IMR-90 (cell line): Measurements from ENCODE around the gene ICAM4. TPM values are rescaled to one million over a fixed set of nuclear protein-coding genes. Genes with fewer than 3 reads are reported as not detected.

Source experiments
- ATAC-seq: fragments of 200-7000 bp; cut with Tn5 transposase; 2 replicates; pipeline ENCODE4 v1.9.1; 2020; ENCODE audit warnings: low read depth, mild to moderate bottlenecking, moderate library complexity
- BruUV-seq: library from RNA; stranded (reverse); fragments of 400-500 nt; replicated peaks from 2 replicates; lab custom pipeline; 2021; lab: Mats Ljungman, UMichigan
- CTCF ChIA-PET: fragments of 300-600 bp; formaldehyde crosslinking; extraction: SDS; loops from one replicate; lab custom pipeline; 2021; ENCODE audit warnings: antibody characterized with exemption; lab: Yijun Ruan, JAX
- POLR2A ChIA-PET: fragments of 300-600 bp; sonication (Branson Sonifier 250); formaldehyde crosslinking; loops from one replicate; lab custom pipeline; 2022; ENCODE audit warnings: antibody characterized with exemption; ENCODE audit not compliant: unreplicated experiment; lab: Charles Lee
- DNase-seq: peaks from one replicate; pipeline ENCODE4 v3.0.0; 2013
- H2AFZ ChIP-seq: replicated peaks from 2 replicates; pipeline ENCODE3; 2013; ENCODE audit warnings: low read length, mild to moderate bottlenecking; ENCODE audit not compliant: poor library complexity
- H2AK5ac ChIP-seq: 2 replicates; pipeline ENCODE4 v1.6.1; 2013; ENCODE audit warnings: low read depth, low read length, inconsistent platforms
- H2AK9ac ChIP-seq: replicated peaks from 2 replicates; pipeline ENCODE3; 2013; ENCODE audit warnings: mild to moderate bottlenecking, low read depth, low read length, moderate library complexity; ENCODE audit not compliant: poor library complexity
- H2BK120ac ChIP-seq: 2 replicates; pipeline ENCODE4 v1.6.1; 2013; ENCODE audit warnings: low read depth, low read length, inconsistent platforms
- H2BK15ac ChIP-seq: 3 replicates; pipeline ENCODE4 v1.6.1; 2013; ENCODE audit warnings: low read depth, low read length, inconsistent platforms
- H2BK20ac ChIP-seq: 2 replicates; pipeline ENCODE4 v1.6.1; 2013; ENCODE audit warnings: low read depth, mild to moderate bottlenecking, inconsistent platforms, low read length, moderate library complexity
- H2BK5ac ChIP-seq: 2 replicates; pipeline ENCODE4 v1.6.1; 2013; ENCODE audit warnings: mild to moderate bottlenecking, low read depth, low read length, inconsistent platforms; ENCODE audit not compliant: poor library complexity, severe bottlenecking
- H3K14ac ChIP-seq: replicated peaks from 2 replicates; pipeline ENCODE4 v1.6.1; 2013; ENCODE audit warnings: low read depth, low read length, inconsistent platforms
- H3K18ac ChIP-seq: 2 replicates; pipeline ENCODE4 v1.6.1; 2013; ENCODE audit warnings: low read depth, low read length, control low read depth
- H3K23ac ChIP-seq: 2 replicates; pipeline ENCODE4 v1.6.1; 2013; ENCODE audit warnings: low read depth, low read length, inconsistent platforms
- H3K27ac ChIP-seq: 2 replicates; pipeline ENCODE4 v1.5.1; 2013; ENCODE audit warnings: mild to moderate bottlenecking, control low read depth, low read length; ENCODE audit not compliant: insufficient read depth
- H3K27me3 ChIP-seq: 2 replicates; pipeline ENCODE4 v1.6.1; 2013; ENCODE audit warnings: low read length; ENCODE audit not compliant: control insufficient read depth, insufficient read depth
- H3K36me3 ChIP-seq: 2 replicates; pipeline ENCODE4 v1.6.1; 2013; ENCODE audit warnings: low read length, mixed read lengths; ENCODE audit not compliant: control insufficient read depth, insufficient read depth
- H3K4ac ChIP-seq: 2 replicates; pipeline ENCODE4 v1.6.1; 2013; ENCODE audit warnings: low read depth, low read length, inconsistent platforms
- H3K4me1 ChIP-seq: 2 replicates; pipeline ENCODE4 v1.6.1; 2013; ENCODE audit warnings: low read length, mixed read lengths; ENCODE audit not compliant: control insufficient read depth, insufficient read depth
- H3K4me2 ChIP-seq: 2 replicates; pipeline ENCODE4 v1.6.1; 2013; ENCODE audit warnings: low read depth, mild to moderate bottlenecking, control low read depth, low read length, moderate library complexity
- H3K4me3 ChIP-seq: 2 replicates; pipeline ENCODE4 v1.5.1; 2013; ENCODE audit warnings: low read depth, mild to moderate bottlenecking, control low read depth, low read length, moderate library complexity; ENCODE audit not compliant: insufficient read depth
- H3K56ac ChIP-seq: 2 replicates; pipeline ENCODE4 v1.6.1; 2013; ENCODE audit warnings: low read length, inconsistent platforms; ENCODE audit not compliant: insufficient read depth; ENCODE audit errors: extremely low read depth
- H3K79me1 ChIP-seq, 2 experiments: 2 replicates each; pipeline ENCODE4 v1.6.1; 2013; ENCODE audit warnings: low read length in 2 of 2, inconsistent platforms in 1 of 2, low read depth in 1 of 2
- H3K9ac ChIP-seq: 2 replicates; pipeline ENCODE4 v1.6.1; 2013; ENCODE audit warnings: low read depth, low read length, control low read depth
- H3K9me1 ChIP-seq: 2 replicates; pipeline ENCODE4 v1.6.1; 2013; ENCODE audit warnings: low read length, inconsistent platforms; ENCODE audit not compliant: insufficient read depth
- H3K9me3 ChIP-seq: 2 replicates; pipeline ENCODE4 v1.6.1; 2013; ENCODE audit warnings: low read length; ENCODE audit not compliant: control insufficient read depth, insufficient read depth
- H4K20me1 ChIP-seq: 2 replicates; pipeline ENCODE4 v1.6.1; 2013; ENCODE audit warnings: low read length, inconsistent platforms; ENCODE audit not compliant: insufficient read depth
- H4K5ac ChIP-seq: 2 replicates; pipeline ENCODE4 v1.6.1; 2013; ENCODE audit warnings: mild to moderate bottlenecking, low read depth, low read length, control low read depth
- H4K8ac ChIP-seq, 2 experiments: 2 replicates each; pipeline ENCODE4 v1.6.1; 2013; ENCODE audit warnings: low read depth in 2 of 2, low read length in 2 of 2, control low read depth in 1 of 2, inconsistent platforms in 1 of 2
- H4K91ac ChIP-seq: 2 replicates; pipeline ENCODE4 v1.6.1; 2013; ENCODE audit warnings: low read depth, low read length, inconsistent platforms; ENCODE audit not compliant: insufficient read depth
- CEBPB ChIP-seq: IDR thresholded peaks from 2 replicates; pipeline ENCODE4 v1.6.1; 2012; ENCODE audit warnings: low read depth, low read length, improper control_type of control experiment
- CHD1 ChIP-seq: IDR thresholded peaks from 2 replicates; pipeline ENCODE4 v1.6.1; 2012; ENCODE audit warnings: low read depth, low read length, improper control_type of control experiment
- FOS ChIP-seq: fragments of 150-350 bp; IDR thresholded peaks from 2 replicates; pipeline ENCODE4 v1.6.1; 2016; ENCODE audit warnings: low read depth, low read length
- MAFK ChIP-seq: IDR thresholded peaks from 2 replicates; pipeline ENCODE4 v1.6.1; 2012; ENCODE audit warnings: low read depth, low read length, improper control_type of control experiment
- MAZ ChIP-seq: IDR thresholded peaks from 2 replicates; pipeline ENCODE4 v1.6.1; 2012; ENCODE audit warnings: low read depth, mild to moderate bottlenecking, low read length, improper control_type of control experiment, moderate library complexity, borderline replicate concordance
- MXI1 ChIP-seq: IDR thresholded peaks from 2 replicates; pipeline ENCODE4 v1.6.1; 2012; ENCODE audit warnings: low read depth, mild to moderate bottlenecking, low read length, moderate library complexity, borderline replicate concordance
- NFE2L2 ChIP-seq: fragments of 150-350 bp; IDR thresholded peaks from 2 replicates; pipeline ENCODE4 v1.6.1; 2016; ENCODE audit warnings: low read depth, mild to moderate bottlenecking, low read length
- RAD21 ChIP-seq: IDR thresholded peaks from 2 replicates; pipeline ENCODE4 v1.6.1; 2012; ENCODE audit warnings: low read length, improper control_type of control experiment
- RCOR1 ChIP-seq: IDR thresholded peaks from 2 replicates; pipeline ENCODE4 v1.6.1; 2012; ENCODE audit warnings: mild to moderate bottlenecking, low read length, improper control_type of control experiment; ENCODE audit not compliant: insufficient replicate concordance
- SMC3 ChIP-seq: fragments of 150-350 bp; IDR thresholded peaks from 2 replicates; pipeline ENCODE4 v1.6.1; 2016; ENCODE audit warnings: low read depth, mild to moderate bottlenecking, antibody characterized with exemption, low read length, moderate library complexity
- WGBS, 2 experiments: methylation state at CpG; one replicate each; pipeline versions ENCODE4 v1.1.5 to v1.1.7; 2013; ENCODE audit warnings: missing lambda C conversion rate in 2 of 2; ENCODE audit not compliant: insufficient read length in 1 of 2; ENCODE audit errors: extremely low coverage in 2 of 2; 5-methylcytosine and 5-hydroxymethylcytosine counted together
- dilution Hi-C: fragments of 300-500 bp; cut with HindIII; formaldehyde crosslinking; loops from one replicate; pipeline ENCODE4 v1.14.3; 2018; ENCODE audit warnings: low sequenced_read_pairs; ENCODE audit not compliant: unreplicated experiment
- in situ Hi-C: fragments of 300-500 bp; cut with MboI; formaldehyde crosslinking; loops from 3 replicates; pipeline ENCODE4 v1.14.3; 2019; ENCODE audit warnings: low sequenced_read_pairs, inconsistent platforms, mixed read lengths
- intact Hi-C: fragments of 100-400 bp; cut with micrococcal nuclease; formaldehyde crosslinking; loops from 2 replicates; pipeline ENCODE4 v1.10.0; 2022
- polyA plus RNA-seq, 3 experiments: library from polyadenylated mRNA; depleted of rRNA; stranded (reverse); fragments of >200 nt; gene quantifications; 2 replicates each; pipeline ENCODE4 v1.2.3, GENCODE V29; 2012; ENCODE audit warnings: low replicate concordance in 1 of 3
- total RNA-seq: library from RNA; depleted of rRNA; stranded (reverse); fragments of >200 nt; gene quantifications from 2 replicates; pipeline ENCODE4 v1.2.3, GENCODE V29; 2012
- TF ChIP-seq, protein P1 (sequence below): fragments of 150-350 bp; IDR thresholded peaks from 2 replicates; pipeline ENCODE4 v1.6.1; 2016; ENCODE audit warnings: low read depth, mild to moderate bottlenecking, low read length, moderate library complexity, borderline replicate concordance
- TF ChIP-seq, protein P2 (sequence below): fragments of 150-350 bp; IDR thresholded peaks from 2 replicates; pipeline ENCODE4 v1.6.1; 2017; ENCODE audit warnings: mild to moderate bottlenecking, antibody characterized with exemption, low read length, low read depth

Gene ICAM4
- total and polyA plus RNA-seq, 2 of the 4 experiments (the other 2 are of a cell fraction), result 2.3 to 4.0 TPM

DNA sequence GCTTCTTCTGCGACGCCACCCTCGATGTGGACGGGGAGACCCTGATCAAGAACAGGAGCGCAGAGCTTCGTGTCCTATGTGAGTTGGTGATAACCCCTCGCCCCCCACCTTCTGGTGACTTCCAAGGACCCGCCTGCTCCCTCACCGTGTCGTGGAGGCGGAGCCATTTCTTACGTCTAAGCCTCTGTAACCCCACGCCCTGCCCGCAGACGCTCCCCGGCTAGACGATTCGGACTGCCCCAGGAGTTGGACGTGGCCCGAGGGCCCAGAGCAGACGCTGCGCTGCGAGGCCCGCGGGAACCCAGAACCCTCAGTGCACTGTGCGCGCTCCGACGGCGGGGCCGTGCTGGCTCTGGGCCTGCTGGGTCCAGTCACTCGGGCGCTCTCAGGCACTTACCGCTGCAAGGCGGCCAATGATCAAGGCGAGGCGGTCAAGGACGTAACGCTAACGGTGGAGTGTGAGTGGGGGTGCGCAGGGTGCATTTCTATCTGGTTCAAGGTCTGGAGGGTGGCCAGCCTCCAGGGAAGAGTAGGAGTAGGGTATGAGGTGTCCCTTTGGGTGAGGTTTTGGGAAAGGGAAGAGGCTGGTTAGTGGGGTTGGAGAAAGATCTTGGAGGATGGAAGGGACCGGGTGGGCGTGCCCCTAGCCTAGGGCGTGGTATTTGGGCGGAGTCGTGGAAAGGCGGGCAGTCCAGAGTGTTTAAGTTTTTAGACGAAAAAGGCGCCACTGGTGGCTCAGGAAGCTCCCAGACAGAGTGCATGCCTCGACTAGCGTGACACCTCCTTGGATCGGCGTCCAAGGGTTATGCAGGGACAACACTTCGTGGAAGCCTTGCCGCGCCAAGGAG lies 6.3 kb downstream of the ICAM4 start:
- peaks cover 15% of the 10 kb centered on the region for H3K4me1 ChIP-seq
- peaks cover 14% of the 10 kb centered on the region; the same call in 1 of the 2 replicates for H3K36me3 ChIP-seq
- peak overlapping the region in 1 of 2 experiments; percentile 38; a peak in 2 of 4 replicates for H4K8ac ChIP-seq
- ChIA-PET CTCF (no interaction called here), POLR2A (no interaction called here)
- ATAC-seq (no peak), DNase-seq (no peak)
- no peak overlapping the region for H2BK5ac ChIP-seq
- H2AK5ac ChIP-seq, result peak overlapping the region; percentile 27; the same call in 1 of the 2 replicates
- H3K9me1 ChIP-seq, result peaks cover 4% of the 10 kb centered on the region
- H3K14ac ChIP-seq, result no peak overlapping the region
- no peak overlapping the region for H2BK20ac ChIP-seq
- H2BK120ac ChIP-seq, result no peak overlapping the region
- H3K9ac ChIP-seq, result no peak overlapping the region
- no peak overlapping the region for H3K23ac ChIP-seq
- H3K27ac ChIP-seq, result no peak overlapping the region
- no peak overlapping the region for H2BK15ac ChIP-seq
- H3K56ac ChIP-seq, result no peak overlapping the region
- no TSS peak for BruUV-seq
- 56% methylated on average over 32 of the region's 56 CpGs; no CpG with 5 or more reads in 1 of the 2 experiments for WGBS, 2 experiments
- no peak overlapping the region for H3K18ac ChIP-seq
- H2AFZ ChIP-seq, result peak overlapping the region; percentile 92
- no peaks in the 10 kb centered on the region for H3K9me3 ChIP-seq
- H4K20me1 ChIP-seq, result peaks cover 6% of the 10 kb centered on the region
- in situ Hi-C loops (no loop called here), dilution Hi-C loops (no loop called here), intact Hi-C loops (no loop called here)
- peaks cover 0 to 4% of the 10 kb centered on the region in 2 experiments; a peak in 1 of 4 replicates for H3K79me1 ChIP-seq
- no peak overlapping the region for H3K4ac ChIP-seq
- peak overlapping the region; percentile 25 for H3K4me3 ChIP-seq
- TF ChIP-seq NFE2L2 (no peak), SMC3 (no peak), RCOR1 (no peak), RAD21 (no peak), CHD1 (no peak), MAZ (no peak), MXI1 (no peak), FOS (no peak), CEBPB (no peak), MAFK (no peak)
- TF ChIP-seq, protein P1, sequence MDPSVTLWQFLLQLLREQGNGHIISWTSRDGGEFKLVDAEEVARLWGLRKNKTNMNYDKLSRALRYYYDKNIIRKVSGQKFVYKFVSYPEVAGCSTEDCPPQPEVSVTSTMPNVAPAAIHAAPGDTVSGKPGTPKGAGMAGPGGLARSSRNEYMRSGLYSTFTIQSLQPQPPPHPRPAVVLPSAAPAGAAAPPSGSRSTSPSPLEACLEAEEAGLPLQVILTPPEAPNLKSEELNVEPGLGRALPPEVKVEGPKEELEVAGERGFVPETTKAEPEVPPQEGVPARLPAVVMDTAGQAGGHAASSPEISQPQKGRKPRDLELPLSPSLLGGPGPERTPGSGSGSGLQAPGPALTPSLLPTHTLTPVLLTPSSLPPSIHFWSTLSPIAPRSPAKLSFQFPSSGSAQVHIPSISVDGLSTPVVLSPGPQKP, result no peak
- TF ChIP-seq, protein P2, sequence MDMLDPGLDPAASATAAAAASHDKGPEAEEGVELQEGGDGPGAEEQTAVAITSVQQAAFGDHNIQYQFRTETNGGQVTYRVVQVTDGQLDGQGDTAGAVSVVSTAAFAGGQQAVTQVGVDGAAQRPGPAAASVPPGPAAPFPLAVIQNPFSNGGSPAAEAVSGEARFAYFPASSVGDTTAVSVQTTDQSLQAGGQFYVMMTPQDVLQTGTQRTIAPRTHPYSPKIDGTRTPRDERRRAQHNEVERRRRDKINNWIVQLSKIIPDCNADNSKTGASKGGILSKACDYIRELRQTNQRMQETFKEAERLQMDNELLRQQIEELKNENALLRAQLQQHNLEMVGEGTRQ, result no peak
- no peak overlapping the region; the same call in 1 of the 2 replicates for H4K5ac ChIP-seq
- no peaks in the 10 kb centered on the region; the same call in 1 of the 2 replicates for H3K27me3 ChIP-seq
- peak overlapping the region; percentile 83 for H2AK9ac ChIP-seq
- peak overlapping the region; percentile 49 for H3K4me2 ChIP-seq
- H4K91ac ChIP-seq, result no peak overlapping the region
